Common myeloid progenitor, CD34-positive (primary cell): ENCODE results near the gene ADNP.

Experiments used
- CTCF ChIA-PET: fragments of 350-600 bp; sonication (Branson Sonifier 250); formaldehyde crosslinking; loops from one replicate; lab custom pipeline; 2021; ENCODE audit warnings: antibody characterized with exemption; lab: Charles Lee
- POLR2A ChIA-PET: fragments of 350-600 bp; sonication (Branson Sonifier 250); formaldehyde crosslinking; loops from one replicate; lab custom pipeline; 2021; ENCODE audit warnings: antibody characterized with exemption; lab: Charles Lee
- DNase-seq, 3 donors: peaks; one replicate each; pipeline versions ENCODE4 v3.0.0 to v3.0.0-alpha.2; 2013
- H3K27ac ChIP-seq, 2 experiments: 1 replicate in 1 of 2; 2 replicates in 1 of 2; pipeline ENCODE4 v1.7.0; 2013; ENCODE audit warnings: inconsistent platforms in 2 of 2, low read length in 2 of 2, mild to moderate bottlenecking in 2 of 2, low read depth in 1 of 2, moderate library complexity in 1 of 2; ENCODE audit not compliant: severe bottlenecking in 2 of 2, insufficient read depth in 1 of 2, poor library complexity in 1 of 2
- H3K27me3 ChIP-seq, 5 experiments: replicated peaks in 2 of 5; 1 replicate in 3 of 5; 2 replicates in 2 of 5; pipeline versions ENCODE4 v1.6.1 to v1.7.0; 2013; ENCODE audit warnings: low read length in 4 of 5, mild to moderate bottlenecking in 2 of 5, moderate library complexity in 2 of 5, inconsistent platforms in 1 of 5; ENCODE audit not compliant: insufficient read depth in 5 of 5, control insufficient read depth in 4 of 5
- H3K36me3 ChIP-seq, 4 experiments: 1 replicate in 2 of 4; 2 replicates in 2 of 4; pipeline versions ENCODE4 v1.6.1 to v1.7.0; 2013; ENCODE audit warnings: low read length in 3 of 4, control low read depth in 1 of 4, mild to moderate bottlenecking in 1 of 4; ENCODE audit not compliant: control insufficient read depth in 4 of 4, insufficient read depth in 4 of 4
- H3K4me1 ChIP-seq, 4 experiments: 1 replicate in 3 of 4; 2 replicates in 1 of 4; pipeline versions ENCODE4 v1.6.1 to v1.7.1; 2013; ENCODE audit warnings: low read length in 3 of 4, mild to moderate bottlenecking in 3 of 4, control low read depth in 1 of 4, inconsistent platforms in 1 of 4, moderate library complexity in 1 of 4; ENCODE audit not compliant: control insufficient read depth in 4 of 4, insufficient read depth in 4 of 4; ENCODE audit errors: control extremely low read depth in 1 of 4
- H3K4me3 ChIP-seq, 7 experiments: 1 replicate in 4 of 7; 2 replicates in 3 of 7; pipeline versions ENCODE4 v1.5.1 to v1.7.0; 2013; ENCODE audit warnings: mild to moderate bottlenecking in 7 of 7, low read length in 6 of 7, moderate library complexity in 6 of 7, inconsistent platforms in 2 of 7, low read depth in 2 of 7, control low read depth in 1 of 7; ENCODE audit not compliant: insufficient read depth in 4 of 7, control insufficient read depth in 1 of 7; ENCODE audit errors: extremely low read depth in 1 of 7
- H3K9me3 ChIP-seq, 5 experiments: 1 replicate in 4 of 5; 2 replicates in 1 of 5; pipeline versions ENCODE4 v1.6.1 to v1.7.1; 2013; ENCODE audit warnings: low read length in 4 of 5, mild to moderate bottlenecking in 2 of 5, inconsistent platforms in 1 of 5, low read depth in 1 of 5, moderate library complexity in 1 of 5; ENCODE audit not compliant: control insufficient read depth in 4 of 5, insufficient read depth in 2 of 5; ENCODE audit errors: control extremely low read depth in 1 of 5
- WGBS: methylation state at CpG from one replicate; pipeline ENCODE4 v1.1.5; 2013; ENCODE audit not compliant: insufficient coverage; 5-methylcytosine and 5-hydroxymethylcytosine counted together

ADNP gene

GRCh38 chr20:50957276-50957675, 26.0 kb upstream of the ADNP start:
- peaks cover 9 to 26% (median 24%) of the 10 kb centered on the region in 4 experiments for H3K4me1 ChIP-seq
- no peaks in the 10 kb centered on the region for H3K27me3 ChIP-seq
- H3K36me3 ChIP-seq = peaks cover 9 to 35% (median 22%) of the 10 kb centered on the region in 4 experiments
- ChIA-PET CTCF (interaction anchor here (1.3 to 1.8 kb wide), 5 partner anchors 15 to 166 kb away, joined by 3 to 4 read pairs (median 4); no protein-coding TSS in a partner anchor), POLR2A (interaction anchor here (1.1 to 3.0 kb wide), 4 partner anchors 9 to 164 kb away, joined by 3 to 20 read pairs (median 4); partner anchors contain the start of gene ADNP)
- no CpG with 5 or more reads among the region's 7 CpGs for WGBS
- no peaks in the 10 kb centered on the region for H3K9me3 ChIP-seq
- peak overlapping the region; percentile 100 for H3K27ac ChIP-seq
- DNase-seq = peak in 2 of 3 donors; percentile 7 to 13
- peak overlapping the region in 6 of 7 experiments; percentile 83 to 98 (median 90) for H3K4me3 ChIP-seq

- H3K27ac ChIP-seq = no peak overlapping the region
- peaks cover 8 to 14% (median 12%) of the 10 kb centered on the region in 4 experiments for H3K4me1 ChIP-seq
- DNase-seq = no peak
- H3K27me3 ChIP-seq = no peaks in the 10 kb centered on the region
- ChIA-PET CTCF (no interaction called here), POLR2A (no interaction called here)
- peaks cover 11 to 46% (median 28%) of the 10 kb centered on the region in 4 experiments for H3K36me3 ChIP-seq
- H3K9me3 ChIP-seq = no peaks in the 10 kb centered on the region
- no peak overlapping the region for H3K4me3 ChIP-seq
These were observed 22.6 kb upstream of the ADNP start for GRCh38 chr20:50953821-50954220.

GRCh38 chr20:50953196-50953595, 22.0 kb upstream of the ADNP start:
- Histone ChIP-seq H3K4me3 (no peak overlapping the region), H3K9me3 (no peaks in the 10 kb centered on the region), H3K4me1 (peaks cover 8 to 14% (median 12%) of the 10 kb centered on the region in 4 experiments), H3K27me3 (no peaks in the 10 kb centered on the region), H3K27ac (no peak overlapping the region), H3K36me3 (peaks cover 11 to 49% (median 32%) of the 10 kb centered on the region in 4 experiments)
- no peak for DNase-seq
- CTCF ChIA-PET = no interaction called here
- WGBS = 100% methylated on average over 1 of the region's 2 CpGs
- POLR2A ChIA-PET = no interaction called here

GRCh38 chr20:50948132-50948785, 17.0 kb upstream of the ADNP start:
- H3K4me3 ChIP-seq = no peak overlapping the region
- ChIA-PET CTCF (interaction anchor here (0.9 to 2.1 kb wide), 3 partner anchors 8 to 17 kb away, joined by 3 to 6 read pairs (median 4); partner anchors contain the start of genes ADNP, DPM1 and MOCS3), POLR2A (interaction anchor here (1.6 kb wide), 1 partner anchor 10 kb away, joined by 6 read pairs; the partner anchor contains the start of genes DPM1 and MOCS3)
- no peak for DNase-seq
- peaks cover 14 to 78% (median 44%) of the 10 kb centered on the region in 4 experiments for H3K36me3 ChIP-seq
- no peaks in the 10 kb centered on the region for H3K9me3 ChIP-seq
- H3K4me1 ChIP-seq = no peaks in the 10 kb centered on the region
- no peak overlapping the region for H3K27ac ChIP-seq
- WGBS = 100% methylated on average over 2 of the region's 4 CpGs
- H3K27me3 ChIP-seq = no peaks in the 10 kb centered on the region

GRCh38 chr20:50943069-50943468, 11.8 kb upstream of the ADNP start:
- H3K4me1 ChIP-seq = no peaks in the 10 kb centered on the region
- no peak overlapping the region for H3K27ac ChIP-seq
- WGBS = 100% methylated on average over 7 of the region's 7 CpGs
- no peak overlapping the region for H3K4me3 ChIP-seq
- peak in 1 of 3 donors; percentile 46 for DNase-seq
- no peaks in the 10 kb centered on the region for H3K27me3 ChIP-seq
- POLR2A ChIA-PET = no interaction called here
- H3K36me3 ChIP-seq = peaks cover 10 to 71% (median 44%) of the 10 kb centered on the region in 4 experiments
- no peaks in the 10 kb centered on the region for H3K9me3 ChIP-seq
- CTCF ChIA-PET = interaction anchor here (0.7 to 2.8 kb wide), 4 partner anchors 10 to 54 kb away, joined by 3 to 9 read pairs (median 6); partner anchors contain the start of genes ADNP, DPM1 and MOCS3

GRCh38 chr20:50933589-50933988, 2.4 kb upstream of the ADNP start:
- peaks cover 15 to 42% (median 26%) of the 10 kb centered on the region in 4 experiments for H3K36me3 ChIP-seq
- H3K27me3 ChIP-seq = no peaks in the 10 kb centered on the region
- H3K9me3 ChIP-seq = no peaks in the 10 kb centered on the region
- no CpG with 5 or more reads among the region's 1 CpG for WGBS
- no peak overlapping the region for H3K4me3 ChIP-seq
- peaks cover 12 to 21% (median 19%) of the 10 kb centered on the region in 4 experiments for H3K4me1 ChIP-seq
- CTCF ChIA-PET = interaction anchor here (1.2 to 5.0 kb wide), 4 partner anchors 9 to 143 kb away, joined by 4 to 23 read pairs (median 6); partner anchors contain the start of gene BCAS4
- H3K27ac ChIP-seq = no peak overlapping the region
- no peak for DNase-seq
- POLR2A ChIA-PET = interaction anchor here (0.6 to 1.5 kb wide), 2 partner anchors 9 to 139 kb away, joined by 3 to 5 read pairs; no protein-coding TSS in a partner anchor
